NCI-H524 treated with DMSO at 0.1 percent for 48 hours (cell line): ENCODE measurements around the gene ATG4A.

Experiments
- DNase-seq: peaks from one replicate; lab custom pipeline; 2025; lab: John Stamatoyannopoulos, UW

Gene ATG4A, protein sequence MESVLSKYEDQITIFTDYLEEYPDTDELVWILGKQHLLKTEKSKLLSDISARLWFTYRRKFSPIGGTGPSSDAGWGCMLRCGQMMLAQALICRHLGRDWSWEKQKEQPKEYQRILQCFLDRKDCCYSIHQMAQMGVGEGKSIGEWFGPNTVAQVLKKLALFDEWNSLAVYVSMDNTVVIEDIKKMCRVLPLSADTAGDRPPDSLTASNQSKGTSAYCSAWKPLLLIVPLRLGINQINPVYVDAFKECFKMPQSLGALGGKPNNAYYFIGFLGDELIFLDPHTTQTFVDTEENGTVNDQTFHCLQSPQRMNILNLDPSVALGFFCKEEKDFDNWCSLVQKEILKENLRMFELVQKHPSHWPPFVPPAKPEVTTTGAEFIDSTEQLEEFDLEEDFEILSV

GRCh38 chrX:108091264-108091877 is at the start of gene ATG4A, which contains the start of gene PSMD10:
Gene ATG4A, plus strand, starts transcription at chrX:108091778. Its CDS starts 49 bp downstream, at chrX:108091827.
Gene PSMD10, minus strand, starts transcription at chrX:108091542. Its CDS starts 22 bp downstream, at chrX:108091520.
- DNase-seq, result peak; percentile 96

- no peak for DNase-seq
Observed at GRCh38 chrX:108044554-108045256, 46.9 kb upstream of the ATG4A start, which contains the start of gene VSIG1. Gene VSIG1, plus strand, starts transcription at chrX:108045065. Its CDS starts 66 bp downstream, at chrX:108045131.

- DNase-seq, result no peak
Observed at GRCh38 chrX:108049649-108050048, 41.9 kb upstream of the ATG4A start.

DNA sequence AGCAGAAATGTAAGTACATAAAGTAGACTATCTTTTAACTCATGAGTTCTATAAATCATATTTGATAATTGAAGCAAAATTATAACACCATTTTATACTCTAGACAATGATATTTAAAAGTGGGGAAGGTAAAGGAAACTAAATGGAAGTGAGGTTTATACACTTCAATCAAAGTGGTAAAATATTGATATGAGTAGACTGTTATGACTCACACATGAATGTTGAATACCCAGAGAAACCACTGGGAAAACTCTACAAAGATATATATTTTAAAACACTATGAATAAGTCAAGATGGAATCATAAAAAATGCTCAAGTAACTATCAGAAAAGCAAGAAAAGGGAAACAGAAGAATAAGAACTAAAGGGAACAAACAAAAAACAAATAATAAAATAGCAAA is 38.4 kb upstream of the ATG4A start:
- no peak for DNase-seq

DNA sequence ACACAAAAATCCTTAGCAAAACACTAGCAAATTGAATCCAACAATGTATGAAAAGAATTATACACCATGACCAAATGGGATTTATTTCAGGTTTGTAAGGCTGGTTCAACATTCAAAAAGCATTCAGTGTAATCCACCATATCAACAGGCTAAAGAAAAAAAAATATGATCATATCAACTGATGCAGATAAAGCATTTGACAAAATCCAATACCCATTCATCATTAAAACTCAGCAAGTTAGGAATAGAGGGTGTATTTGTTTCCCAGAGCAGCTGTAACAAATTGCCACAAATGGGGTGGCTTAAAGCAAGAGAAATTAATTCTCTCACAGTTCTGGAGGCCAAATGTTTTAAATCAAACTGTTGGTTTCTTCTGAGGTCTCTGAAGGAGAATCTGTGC is 36.0 kb upstream of the ATG4A start:
- DNase-seq, result no peak

DNA sequence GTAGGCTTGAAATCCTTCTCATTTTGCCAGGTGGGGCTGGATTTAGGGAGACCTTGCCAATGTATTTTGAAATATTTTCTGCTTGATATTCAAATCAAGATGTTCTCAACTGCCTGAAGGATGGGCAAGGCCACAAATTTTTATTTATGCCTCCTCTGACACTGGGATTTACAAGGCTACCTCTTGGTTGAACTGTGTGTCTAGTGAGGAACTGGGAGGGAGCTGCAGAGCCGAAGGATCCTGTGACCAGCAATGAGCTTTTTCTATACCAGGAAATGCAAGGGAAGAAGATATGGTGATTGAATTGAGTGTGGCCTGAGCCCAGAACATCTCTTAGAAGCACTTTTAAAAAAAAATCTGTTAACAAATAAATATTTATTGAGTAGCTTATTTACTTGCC is 31.8 kb upstream of the ATG4A start:
- DNase-seq, result no peak

DNA sequence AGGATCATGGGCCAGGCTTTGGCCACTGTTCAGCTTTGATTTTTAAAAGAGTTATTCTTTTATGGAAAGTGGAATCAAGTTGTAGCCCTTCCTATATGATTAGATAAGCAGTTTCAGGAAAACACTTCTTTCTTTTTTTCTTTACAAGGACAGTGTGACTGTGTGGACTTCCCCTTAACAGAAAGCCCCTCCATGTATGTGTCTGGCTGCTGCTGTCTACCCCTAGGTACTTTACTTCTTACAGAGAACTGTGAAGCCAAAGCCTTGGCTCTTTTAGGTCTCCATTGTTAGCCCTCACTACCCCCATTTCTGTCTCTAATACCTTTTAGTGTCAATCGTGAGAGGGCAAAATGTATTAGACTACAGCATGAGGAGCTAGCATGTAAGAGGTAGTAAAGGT is 27.6 kb upstream of the ATG4A start:
- no peak for DNase-seq

GRCh38 chrX:108064613-108065012 is 27.0 kb upstream of the ATG4A start:
- no peak for DNase-seq

DNA sequence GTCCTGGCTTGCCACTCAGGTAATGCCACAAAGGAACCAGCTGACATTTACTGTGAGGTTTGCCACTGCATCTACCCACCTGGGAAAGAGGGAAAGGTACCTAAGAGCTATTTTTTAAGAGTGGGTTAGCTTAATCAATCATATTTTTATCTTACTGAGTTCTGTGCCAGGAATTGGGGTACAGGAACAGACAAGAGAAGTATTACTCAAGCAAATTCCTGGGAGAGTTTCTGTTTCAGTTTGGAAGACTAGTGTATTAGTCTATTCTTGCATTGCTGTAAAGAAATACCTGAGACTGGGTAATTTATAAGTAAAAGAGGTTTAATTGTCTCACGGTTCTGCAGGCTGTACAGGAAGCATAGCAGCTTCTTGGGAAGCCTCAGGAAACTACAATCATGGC is 23.5 kb upstream of the ATG4A start:
- no peak for DNase-seq

DNA sequence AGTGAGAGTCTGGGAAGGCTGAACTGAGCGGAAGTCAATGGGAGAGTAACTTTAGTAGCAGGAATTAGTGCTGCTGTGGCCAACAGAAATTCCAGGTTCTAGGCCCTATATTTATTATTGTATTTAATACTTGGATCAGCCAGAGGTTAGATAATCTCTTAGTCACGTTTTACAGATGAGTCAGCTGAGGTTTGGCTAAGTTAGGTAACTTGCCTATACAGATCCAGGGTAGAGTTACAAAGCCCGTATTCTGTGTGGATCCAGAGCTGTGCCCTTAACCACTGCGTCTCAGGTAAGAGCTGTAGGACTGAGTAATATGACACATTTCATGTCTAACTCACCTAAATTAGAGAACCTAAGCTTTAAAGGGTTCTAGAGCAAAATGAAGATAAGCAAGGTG is 20.7 kb upstream of the ATG4A start:
- no peak for DNase-seq

DNA sequence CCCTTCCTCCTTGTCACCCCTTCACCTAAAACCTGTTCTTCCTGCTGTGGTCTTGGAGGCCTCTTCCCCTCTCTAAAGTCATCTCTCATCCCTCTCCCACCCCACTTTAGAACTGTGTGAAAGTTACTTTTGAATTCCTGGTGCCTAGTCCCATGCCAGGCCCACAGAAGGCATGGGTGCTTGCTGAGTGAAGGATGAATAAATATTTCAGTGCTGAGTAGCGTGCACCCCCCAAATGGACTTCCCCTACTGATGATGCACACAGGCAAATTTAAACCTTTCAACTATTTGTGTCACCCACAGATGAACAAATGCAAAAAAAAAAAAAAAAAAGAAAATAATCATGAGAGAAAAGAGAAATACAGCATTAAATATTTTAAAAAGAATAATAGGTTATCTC is 20.0 kb upstream of the ATG4A start:
- no peak for DNase-seq

DNA sequence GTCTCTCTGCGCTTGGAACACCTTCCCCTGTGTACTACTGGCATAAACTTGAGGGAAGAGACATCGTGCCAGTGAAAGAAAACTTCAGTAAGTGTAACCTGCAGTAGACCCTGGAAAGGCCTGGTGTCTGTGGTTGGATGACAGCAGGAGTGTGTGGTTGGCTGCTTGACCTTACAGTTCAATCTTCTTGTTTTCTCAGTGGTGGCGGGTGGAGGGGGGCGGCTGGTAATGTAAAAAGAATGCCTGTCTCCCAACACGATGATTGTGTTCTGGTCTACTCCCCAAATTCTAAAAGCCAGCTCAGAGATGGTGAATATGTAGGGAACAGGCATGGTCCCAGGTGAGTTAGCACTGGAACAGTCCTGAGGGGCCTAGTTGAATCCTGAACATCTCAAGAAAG is 18.8 kb upstream of the ATG4A start:
- no peak for DNase-seq

- no peak for DNase-seq
Observed at GRCh38 chrX:108081110-108081509, 10.5 kb upstream of the ATG4A start.

DNA sequence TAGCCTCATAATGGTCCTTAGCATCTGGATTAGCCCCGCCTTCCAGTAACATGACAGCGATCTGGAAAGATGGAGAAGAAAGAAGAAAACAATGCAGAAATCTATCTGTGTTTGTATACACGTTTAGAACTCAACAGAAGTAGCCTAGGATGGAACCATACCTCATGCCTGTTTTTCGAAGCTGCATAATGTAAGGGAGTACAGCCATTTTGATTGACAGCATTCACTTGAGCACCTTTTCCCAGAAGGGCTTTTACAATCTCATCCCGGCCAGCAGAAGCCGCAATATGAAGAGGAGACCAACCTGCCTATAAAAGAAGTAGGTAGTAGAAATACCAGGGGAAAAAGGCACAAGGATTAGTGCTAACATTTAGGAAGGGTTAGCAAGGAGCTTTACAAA is 3.8 kb upstream of the ATG4A start:
- DNase-seq, result no peak

DNA sequence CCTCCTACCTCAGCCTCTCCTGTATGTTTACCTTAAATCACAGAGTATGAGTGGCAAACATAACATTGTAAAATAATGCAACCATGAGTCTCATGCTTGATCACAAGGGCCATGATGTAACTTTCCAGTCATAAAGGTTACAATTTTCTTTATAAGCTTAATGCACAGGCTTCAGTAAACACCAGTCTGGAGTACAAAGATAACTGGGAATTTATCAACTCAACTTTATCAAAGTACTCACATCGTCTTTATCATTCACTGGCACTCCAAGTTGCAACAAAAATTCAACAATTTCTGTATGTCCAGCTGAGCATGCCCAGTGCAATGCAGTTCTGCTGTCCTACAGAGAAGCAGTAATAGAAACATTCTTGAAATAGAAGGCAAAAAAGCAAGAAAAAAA is 3.1 kb upstream of the ATG4A start:
- DNase-seq, result no peak

DNA sequence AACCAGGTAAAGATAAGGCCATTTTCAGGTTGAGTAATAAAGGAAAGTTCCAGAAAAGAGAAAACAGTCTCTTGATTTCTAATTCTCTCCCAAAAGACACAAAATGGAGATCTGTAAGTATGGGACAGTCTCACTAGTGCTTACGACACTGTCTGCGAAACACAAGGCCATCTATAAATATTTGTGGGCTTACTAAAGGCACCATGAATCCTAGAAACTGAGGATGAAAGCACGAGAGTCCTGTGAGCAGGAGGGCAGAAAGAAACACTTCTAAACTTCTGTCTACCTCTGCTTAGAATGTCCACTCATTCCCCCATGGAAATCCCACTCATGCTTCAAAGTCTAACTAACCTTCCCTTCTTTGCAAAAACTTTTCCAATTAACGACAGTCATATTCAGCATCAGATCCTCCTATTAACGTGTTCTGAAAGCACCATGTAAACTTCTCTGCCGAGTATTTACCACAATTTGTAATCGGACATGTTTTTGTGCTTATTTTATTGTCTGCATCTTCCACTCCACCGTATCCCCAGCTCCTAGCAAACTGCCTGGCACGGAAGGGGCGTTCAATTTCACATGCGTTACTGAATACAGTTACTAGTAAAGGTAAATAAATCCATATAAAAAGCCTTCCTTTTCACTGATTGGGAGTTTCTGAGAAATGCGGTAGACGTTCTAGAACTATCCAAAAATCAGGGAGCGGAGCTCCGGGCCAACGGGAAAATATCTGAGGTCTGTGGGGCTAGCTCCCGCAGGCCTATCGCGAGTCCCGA is 901 bp upstream of the ATG4A start:
- no peak for DNase-seq

DNA sequence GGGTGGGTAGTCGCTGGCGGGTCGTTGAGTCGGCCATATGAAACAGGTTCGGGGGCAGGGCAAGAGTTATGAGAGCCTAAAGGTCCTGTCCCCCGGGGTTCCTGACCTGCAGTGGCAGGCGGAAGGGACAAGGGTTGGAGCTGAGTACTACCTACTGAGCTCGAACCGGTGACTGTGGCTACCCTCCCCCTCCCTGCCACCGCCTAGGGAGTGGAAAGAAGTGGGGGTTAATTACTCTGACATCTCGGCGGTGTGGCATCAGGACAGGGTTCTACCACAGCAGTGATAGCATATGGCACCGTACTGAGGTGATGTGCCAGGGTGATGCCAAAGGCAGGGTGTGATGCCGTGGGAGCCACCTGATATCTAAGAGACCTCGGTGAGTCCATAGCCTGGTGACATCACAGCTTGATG is 307 bp downstream of the ATG4A start:
- DNase-seq, result no peak

- no peak for DNase-seq
Observed at GRCh38 chrX:108097380-108097779, 5.8 kb downstream of the ATG4A start.

DNA sequence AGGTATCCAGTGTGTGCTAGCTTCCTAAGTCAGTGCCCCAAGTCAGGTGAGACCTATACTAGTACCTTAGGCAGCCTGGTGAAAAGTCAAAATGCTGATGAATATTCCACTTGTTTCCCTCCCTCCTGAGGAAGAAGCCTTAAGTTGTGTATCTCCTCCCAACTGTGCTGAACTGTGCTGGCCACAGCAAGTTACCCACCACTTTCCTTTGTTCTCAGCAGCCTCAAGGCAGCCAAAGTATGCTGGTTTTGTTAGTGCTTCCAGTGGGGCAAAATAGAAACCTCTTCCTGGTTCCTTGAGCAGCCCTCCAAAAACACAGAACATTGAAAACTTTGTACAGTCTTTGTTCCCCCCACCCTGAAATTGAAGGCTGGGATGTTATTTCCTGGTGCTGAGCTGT is 13.9 kb downstream of the ATG4A start:
- DNase-seq, result no peak

- DNase-seq, result no peak
Observed at GRCh38 chrX:108114541-108114940, 23.0 kb downstream of the ATG4A start.

DNA sequence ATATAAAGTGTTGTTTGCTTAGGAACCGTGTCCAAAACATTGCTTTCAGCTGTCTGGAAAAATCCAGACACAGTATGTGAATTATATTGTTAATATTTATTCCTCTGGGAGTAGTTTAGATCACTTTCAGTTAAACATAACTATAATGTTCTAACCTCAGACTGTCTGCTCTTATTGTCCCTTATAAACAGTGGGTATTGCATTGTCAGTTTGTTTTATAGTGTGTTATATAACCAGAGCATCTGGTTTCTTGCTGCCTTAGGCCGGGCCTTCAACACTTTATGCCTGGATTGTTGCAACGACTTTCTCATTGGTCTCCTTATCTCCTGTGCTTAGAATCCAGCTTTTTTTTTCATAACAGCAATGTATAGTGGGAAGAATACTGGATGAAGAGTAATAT is 26.4 kb downstream of the ATG4A start:
- no peak for DNase-seq

DNA sequence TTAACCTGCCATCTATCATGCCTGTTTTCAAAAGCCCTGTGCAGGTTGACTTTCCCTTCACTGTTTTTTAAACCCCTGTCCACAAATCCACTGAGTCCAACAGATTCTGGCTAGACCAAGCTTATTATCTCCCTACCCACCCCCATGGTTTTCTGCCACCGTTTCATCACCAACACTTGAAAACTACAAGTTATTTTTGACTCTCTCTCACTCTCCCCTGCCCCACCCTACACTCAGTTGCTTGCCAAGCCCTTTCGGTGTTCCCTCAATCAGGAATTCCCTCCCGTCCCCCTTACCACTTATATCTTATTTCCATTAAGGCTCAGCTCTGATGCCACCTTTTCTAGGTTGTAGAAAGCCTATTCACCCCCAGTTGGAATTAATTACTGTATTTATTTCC is 29.7 kb downstream of the ATG4A start:
- no peak for DNase-seq
